Hepatocyte (in vitro differentiated cells): Measurements from ENCODE around the gene HUWE1. TPM values are rescaled to one million over a fixed set of nuclear protein-coding genes. Genes with fewer than 3 reads are reported as not detected.

ENCODE experiments used
- DNase-seq: peaks from one replicate; pipeline ENCODE4 v3.0.0-alpha.2; 2016; ENCODE audit warnings: low spot score
- H2AFZ ChIP-seq: fragments of 200-600 bp; sonication (generic); 2 replicates; pipeline ENCODE4 v1.6.0; 2016; ENCODE audit warnings: antibody characterized with exemption, mild to moderate bottlenecking
- H3K27ac ChIP-seq: fragments of 200-600 bp; sonication (generic); 2 replicates; pipeline ENCODE4 v1.5.1; 2016; ENCODE audit warnings: mild to moderate bottlenecking
- H3K27me3 ChIP-seq: fragments of 200-600 bp; sonication (generic); 2 replicates; pipeline ENCODE4 v1.6.1; 2016
- H3K36me3 ChIP-seq: fragments of 200-600 bp; sonication (generic); replicated peaks from 2 replicates; pipeline ENCODE4 v1.5.1; 2016; ENCODE audit warnings: low read depth; ENCODE audit not compliant: insufficient read depth
- H3K4me1 ChIP-seq: fragments of 200-600 bp; sonication (generic); 2 replicates; pipeline ENCODE4 v1.5.1; 2016; ENCODE audit warnings: mild to moderate bottlenecking, moderate library complexity; ENCODE audit not compliant: insufficient read depth
- H3K4me2 ChIP-seq: fragments of 200-600 bp; sonication (generic); 2 replicates; pipeline ENCODE4 v1.6.0; 2016
- H3K4me3 ChIP-seq: fragments of 200-600 bp; sonication (generic); 2 replicates; pipeline ENCODE4 v1.5.1; 2016; ENCODE audit warnings: mild to moderate bottlenecking
- H3K79me2 ChIP-seq: fragments of 200-600 bp; sonication (generic); 2 replicates; pipeline ENCODE4 v1.6.0; 2017; ENCODE audit warnings: mild to moderate bottlenecking
- H3K9me2 ChIP-seq: fragments of 200-600 bp; sonication (generic); replicated peaks from 2 replicates; pipeline ENCODE4 v1.6.0; 2017; ENCODE audit warnings: mild to moderate bottlenecking; ENCODE audit not compliant: insufficient read depth
- H3K9me3 ChIP-seq: fragments of 200-600 bp; sonication (generic); 2 replicates; pipeline ENCODE4 v1.5.1; 2016; ENCODE audit warnings: low read depth, mild to moderate bottlenecking
- H4K20me1 ChIP-seq: fragments of 200-600 bp; sonication (generic); 2 replicates; pipeline ENCODE4 v1.6.0; 2016; ENCODE audit warnings: mild to moderate bottlenecking; ENCODE audit not compliant: insufficient read depth, poor library complexity, severe bottlenecking
- CTCF ChIP-seq: fragments of 200-600 bp; sonication (generic); IDR thresholded peaks from 2 replicates; pipeline ENCODE4 v1.5.1; 2016; ENCODE audit warnings: antibody characterized with exemption, mild to moderate bottlenecking; ENCODE audit not compliant: poor library complexity
- EZH2 ChIP-seq: fragments of 200-600 bp; sonication (generic); IDR thresholded peaks from 2 replicates; pipeline ENCODE4 v1.6.1; 2016; ENCODE audit warnings: antibody characterized with exemption, mild to moderate bottlenecking, borderline replicate concordance
- EZH2phosphoT487 ChIP-seq: fragments of 200-600 bp; sonication (generic); IDR thresholded peaks from one replicate; pipeline ENCODE4 v1.6.1; 2018; ENCODE audit warnings: antibody characterized with exemption, mild to moderate bottlenecking, low read depth, moderate library complexity; ENCODE audit not compliant: unreplicated experiment, severe bottlenecking
- WGBS: methylation state at CpG from one replicate; pipeline ENCODE4 v1.1.6; 2016; ENCODE audit warnings: low lambda C conversion rate; ENCODE audit errors: missing lambda C conversion rate; 5-methylcytosine and 5-hydroxymethylcytosine counted together
- polyA plus RNA-seq: library from polyadenylated mRNA; unstranded; fragments of >200 nt; fragmentation: Nextera tagmentation; extraction: Ambion mirVana; gene quantifications from 2 replicates; pipeline ENCODE4 v1.2.1, GENCODE V29; 2016
- total RNA-seq: library from RNA; depleted of rRNA; stranded (reverse); fragments of >200 nt; gene quantifications from 2 replicates; pipeline ENCODE4 v1.2.3, GENCODE V29; 2014

Gene HUWE1
- total and polyA plus RNA-seq, 2 experiments from 2014 or later: 39.2 to 104 TPM

- Histone ChIP-seq H4K20me1 (no peaks in the 10 kb centered on the region), H3K79me2 (peaks cover 4% of the 10 kb centered on the region), H3K4me3 (no peak overlapping the region), H3K4me1 (no peaks in the 10 kb centered on the region), H3K27me3 (no peaks in the 10 kb centered on the region), H3K9me2 (no peaks in the 10 kb centered on the region), H2AFZ (no peak overlapping the region), H3K9me3 (no peaks in the 10 kb centered on the region), H3K4me2 (no peak overlapping the region), H3K27ac (no peak overlapping the region), H3K36me3 (no peaks in the 10 kb centered on the region)
- DNase-seq: no peak
- no peak for TF ChIP-seq EZH2phosphoT487
- 83% methylated on average over 12 of the region's 12 CpGs for WGBS
Observed at GRCh38 chrX:53580742-53581504, 105.6 kb downstream of the HUWE1 start.

DNA sequence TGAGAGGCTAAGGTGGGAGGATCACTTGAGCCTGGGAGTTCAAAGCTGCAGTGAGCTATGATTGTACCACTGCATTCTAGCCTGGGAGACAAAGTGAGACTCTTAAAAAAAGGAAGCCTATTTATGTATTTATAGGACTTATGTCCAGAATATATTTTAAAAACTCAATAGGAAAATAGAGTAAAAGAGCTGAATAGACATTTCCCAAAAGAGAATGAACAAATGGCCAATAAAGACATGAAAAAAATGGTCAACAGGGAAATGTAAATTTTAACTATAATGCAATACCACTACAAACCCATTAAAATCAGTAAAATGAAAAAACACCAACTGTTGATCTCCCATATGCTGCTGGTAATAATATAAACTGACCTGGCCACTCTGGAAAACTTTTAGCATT, 115.0 kb downstream of the HUWE1 start:
- TF ChIP-seq EZH2phosphoT487 (no peak), CTCF (no peak), EZH2 (no peak)
- no peak overlapping the region for H3K4me2 ChIP-seq
- no peak overlapping the region for H2AFZ ChIP-seq

DNA sequence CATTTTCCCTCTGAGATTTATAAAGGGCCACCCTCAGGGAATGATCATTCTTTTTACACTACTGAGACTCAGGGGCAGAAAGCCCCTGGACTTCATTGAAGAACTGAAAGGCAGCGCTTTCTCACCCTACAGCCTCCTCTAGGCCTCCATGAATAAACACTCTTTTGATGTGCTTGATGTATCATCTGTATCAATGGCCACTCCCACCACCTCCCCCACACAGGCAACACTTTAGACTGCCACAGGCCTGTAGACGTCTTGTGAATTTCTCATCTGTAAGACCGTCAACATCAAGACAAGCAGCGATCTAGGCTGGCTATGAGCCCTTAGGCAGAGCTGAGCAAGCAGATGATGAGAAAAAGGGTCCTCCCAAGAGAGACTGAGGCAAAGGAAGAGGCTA, 123.2 kb downstream of the HUWE1 start:
- Histone ChIP-seq H2AFZ (no peak overlapping the region), H3K79me2 (no peaks in the 10 kb centered on the region), H3K27ac (no peak overlapping the region), H3K4me1 (no peaks in the 10 kb centered on the region), H3K36me3 (peaks cover 3% of the 10 kb centered on the region), H3K27me3 (no peaks in the 10 kb centered on the region), H4K20me1 (no peaks in the 10 kb centered on the region), H3K4me2 (no peak overlapping the region), H3K4me3 (no peak overlapping the region), H3K9me2 (no peaks in the 10 kb centered on the region), H3K9me3 (no peaks in the 10 kb centered on the region)
- 84% methylated on average over 4 of the region's 4 CpGs for WGBS
- DNase-seq: no peak
- TF ChIP-seq EZH2 (no peak), EZH2phosphoT487 (no peak), CTCF (no peak)

More for the DNA sequence above, 115.0 kb downstream of the HUWE1 start:
- Histone ChIP-seq H3K36me3 (no peaks in the 10 kb centered on the region), H3K9me3 (no peaks in the 10 kb centered on the region), H4K20me1 (no peaks in the 10 kb centered on the region), H3K4me1 (no peaks in the 10 kb centered on the region), H3K27ac (no peak overlapping the region), H3K4me3 (no peak overlapping the region), H3K9me2 (no peaks in the 10 kb centered on the region), H3K27me3 (no peaks in the 10 kb centered on the region), H3K79me2 (no peaks in the 10 kb centered on the region)
- DNase-seq: no peak

DNA sequence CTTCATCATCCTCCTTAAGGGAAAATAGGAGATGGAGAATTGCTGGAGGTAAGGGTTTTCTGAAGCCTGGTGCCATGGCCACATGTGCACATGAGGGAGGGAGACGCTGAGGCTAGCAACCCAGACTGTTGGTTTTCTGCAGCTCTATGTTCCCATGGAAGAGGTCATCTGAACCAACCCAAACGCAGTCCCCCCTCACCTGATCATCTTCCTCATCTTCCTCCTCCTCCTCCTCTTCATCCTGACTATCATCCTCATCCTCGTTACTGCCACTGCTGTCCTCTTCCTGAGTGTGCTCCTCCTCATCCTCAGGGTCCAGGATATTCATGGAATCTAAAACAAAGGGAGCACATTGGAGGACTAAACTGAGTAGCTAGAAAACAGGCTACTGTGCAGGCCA, 124.6 kb downstream of the HUWE1 start:
- no peak for DNase-seq
- WGBS: 75% methylated on average over 3 of the region's 3 CpGs
- Histone ChIP-seq H3K36me3 (peaks cover 3% of the 10 kb centered on the region), H3K27me3 (no peaks in the 10 kb centered on the region), H3K27ac (no peak overlapping the region), H3K4me3 (no peak overlapping the region), H3K4me2 (no peak overlapping the region), H3K9me2 (no peaks in the 10 kb centered on the region), H3K9me3 (no peaks in the 10 kb centered on the region), H3K4me1 (no peaks in the 10 kb centered on the region), H4K20me1 (no peaks in the 10 kb centered on the region), H2AFZ (no peak overlapping the region), H3K79me2 (no peaks in the 10 kb centered on the region)
- TF ChIP-seq EZH2 (no peak), EZH2phosphoT487 (no peak), CTCF (no peak)
